ENCODE results near the gene SPACA1. TPM values are rescaled to one million over a fixed set of nuclear protein-coding genes. Genes with fewer than 3 reads are reported as not detected.

SPACA1 gene
- total RNA-seq, 1 experiment from 2014 or later: not detected

GRCh38 chr6:88059191-88059590, 11.6 kb downstream of the SPACA1 start:
- TF ChIP-seq CTCF (IDR thresholded peaks at IDR 0.05; ENCODE audit: unreplicated experiment): no peak
- ChIA-PET CTCF (no interaction called here), POLR2A (no interaction called here)
- no peak overlapping the region for H3K27ac Mint-ChIP-seq (ENCODE audit: low read depth, unreplicated experiment)
- BruUV-seq (replicated peaks): no TSS peak
- H3K9me3 Mint-ChIP-seq (ENCODE audit: unreplicated experiment): peaks cover 7% of the 10 kb centered on the region
- DNase-seq (ENCODE audit: unreplicated experiment): no peak
- H3K4me1 Mint-ChIP-seq (ENCODE audit: insufficient read depth, unreplicated experiment): no peaks in the 10 kb centered on the region
- intact Hi-C loops (cut with micrococcal nuclease): no loop called here
- no peak overlapping the region for H3K4me3 Mint-ChIP-seq (ENCODE audit: unreplicated experiment)
- no peaks in the 10 kb centered on the region for H3K36me3 Mint-ChIP-seq (ENCODE audit: insufficient read depth, unreplicated experiment)
- H3K27me3 Mint-ChIP-seq (ENCODE audit: insufficient read depth, unreplicated experiment): peaks cover 35% of the 10 kb centered on the region

- no peak for TF ChIP-seq CTCF (IDR thresholded peaks at IDR 0.05; ENCODE audit: unreplicated experiment)
- ChIA-PET POLR2A (no interaction called here), CTCF (no interaction called here)
- Mint-ChIP-seq H3K4me3 (ENCODE audit: unreplicated experiment) (no peak overlapping the region), H3K9me3 (ENCODE audit: unreplicated experiment) (no peaks in the 10 kb centered on the region), H3K36me3 (ENCODE audit: insufficient read depth, unreplicated experiment) (no peaks in the 10 kb centered on the region), H3K27ac (ENCODE audit: low read depth, unreplicated experiment) (no peak overlapping the region), H3K4me1 (ENCODE audit: insufficient read depth, unreplicated experiment) (no peaks in the 10 kb centered on the region), H3K27me3 (ENCODE audit: insufficient read depth, unreplicated experiment) (peaks cover 27% of the 10 kb centered on the region)
- no peak for DNase-seq (ENCODE audit: unreplicated experiment)
- BruUV-seq (replicated peaks): no TSS peak
- intact Hi-C loops (cut with micrococcal nuclease): no loop called here
These were observed 14.7 kb downstream of the SPACA1 start for GRCh38 chr6:88062376-88062775.

- intact Hi-C loops (cut with micrococcal nuclease): no loop called here
- peaks cover 33% of the 10 kb centered on the region for H3K27me3 Mint-ChIP-seq (ENCODE audit: insufficient read depth, unreplicated experiment)
- H3K4me1 Mint-ChIP-seq (ENCODE audit: insufficient read depth, unreplicated experiment): no peaks in the 10 kb centered on the region
- H3K9me3 Mint-ChIP-seq (ENCODE audit: unreplicated experiment): peaks cover 9% of the 10 kb centered on the region
- no peaks in the 10 kb centered on the region for H3K36me3 Mint-ChIP-seq (ENCODE audit: insufficient read depth, unreplicated experiment)
- POLR2A ChIA-PET: no interaction called here
- CTCF ChIA-PET: no interaction called here
- TF ChIP-seq CTCF (IDR thresholded peaks at IDR 0.05; ENCODE audit: unreplicated experiment): no peak
- no peak overlapping the region for H3K4me3 Mint-ChIP-seq (ENCODE audit: unreplicated experiment)
- H3K27ac Mint-ChIP-seq (ENCODE audit: low read depth, unreplicated experiment): no peak overlapping the region
- DNase-seq (ENCODE audit: unreplicated experiment): no peak
- BruUV-seq (replicated peaks): no TSS peak
These were observed 24.8 kb downstream of the SPACA1 start for GRCh38 chr6:88072462-88072861.

GRCh38 chr6:88074791-88075190, 27.1 kb downstream of the SPACA1 start:
- POLR2A ChIA-PET: no interaction called here
- CTCF ChIA-PET: no interaction called here
- no peaks in the 10 kb centered on the region for H3K9me3 Mint-ChIP-seq (ENCODE audit: unreplicated experiment)
- H3K4me1 Mint-ChIP-seq (ENCODE audit: insufficient read depth, unreplicated experiment): no peaks in the 10 kb centered on the region
- TF ChIP-seq CTCF (IDR thresholded peaks at IDR 0.05; ENCODE audit: unreplicated experiment): no peak
- H3K36me3 Mint-ChIP-seq (ENCODE audit: insufficient read depth, unreplicated experiment): no peaks in the 10 kb centered on the region
- H3K27me3 Mint-ChIP-seq (ENCODE audit: insufficient read depth, unreplicated experiment): peaks cover 31% of the 10 kb centered on the region
- no peak overlapping the region for H3K27ac Mint-ChIP-seq (ENCODE audit: low read depth, unreplicated experiment)
- BruUV-seq (replicated peaks): no TSS peak
- no peak overlapping the region for H3K4me3 Mint-ChIP-seq (ENCODE audit: unreplicated experiment)
- intact Hi-C loops (cut with micrococcal nuclease): no loop called here
- no peak for DNase-seq (ENCODE audit: unreplicated experiment)
